Right lobe of liver (tissue), 6 donors: Measurements from ENCODE around the gene NBPF11. TPM values are rescaled to one million over a fixed set of nuclear protein-coding genes. Genes with fewer than 3 reads are reported as not detected.
"Not testable (repeated sequence)": the region's sequence is repeated elsewhere in the genome, so short reads cannot be mapped to it uniquely, and the experiment has no call there.

ENCODE experiments used
- ATAC-seq, 4 donors: fragments of 200-7000 bp; cut with Tn5 transposase; one replicate each; pipeline ENCODE4 v1.9.1; 2020; ENCODE audit warnings: mild to moderate bottlenecking in 4 of 4, moderate library complexity in 4 of 4
- DNase-seq, 3 donors: peaks; one replicate each; pipeline ENCODE4 v3.0.0-alpha.2; 2020
- H3K27ac ChIP-seq, 3 donors: fragments of 200-600 bp; one replicate each; pipeline ENCODE4 v1.8.0; 2022
- H3K27me3 ChIP-seq, 2 donors: fragments of 200-600 bp; one replicate each; pipeline ENCODE4 v1.8.0; 2022
- H3K36me3 ChIP-seq, 4 donors: fragments of 200-600 bp; sonication (generic) in 1 of 4; one replicate each; pipeline versions ENCODE4 v1.5.1 to v1.8.0; 2017 to 2022; ENCODE audit warnings: control low read depth in 1 of 4
- H3K4me1 ChIP-seq, 4 donors: fragments of 200-600 bp; sonication (generic) in 1 of 4; one replicate each; pipeline versions ENCODE4 v1.5.1 to v1.8.0; 2017 to 2022; ENCODE audit warnings: control low read depth in 1 of 4
- H3K4me3 ChIP-seq, 3 donors: fragments of 200-600 bp; one replicate each; pipeline ENCODE4 v1.8.0; 2022
- H3K9me3 ChIP-seq, 4 donors: fragments of 200-600 bp; sonication (generic) in 1 of 4; one replicate each; pipeline versions ENCODE4 v1.5.1 to v1.8.0; 2017 to 2022; ENCODE audit warnings: control low read depth in 1 of 4
- POLR2A ChIP-seq: fragments of 450-650 bp; IDR thresholded peaks from one replicate; pipeline ENCODE4 v1.6.1; 2017; ENCODE audit warnings: antibody characterized with exemption, mild to moderate bottlenecking
- WGBS: methylation state at CpG from one replicate; pipeline ENCODE4 v1.1.6; 2018; ENCODE audit warnings: low coverage, low lambda C conversion rate; ENCODE audit not compliant: insufficient coverage; ENCODE audit errors: missing lambda C conversion rate; 5-methylcytosine and 5-hydroxymethylcytosine counted together
- intact Hi-C, 2 donors: fragments of 100-400 bp; cut with DNase I; formaldehyde crosslinking; loops; one replicate each; pipeline versions ENCODE4 v1.11.2 to v1.14.1; 2022
- long read RNA-seq: library from polyadenylated mRNA; unstranded; transcript quantifications from one replicate; pipeline ENCODE4 v2.0.0, GENCODE V29; 2019
- total RNA-seq, 6 experiments: library from RNA; depleted of rRNA in 2 of 6; stranded (reverse); fragments of >200 nt in 2 of 6; fragmentation: NEBNext Ultra II Directional in 3 of 6; extraction: Animal tissue kit (Norgen Biotek cat#: 25700) in 3 of 6; gene quantifications; one replicate each; pipeline versions ENCODE4 v1.1.0 to v1.2.4, GENCODE V29; 2016 to 2023
- donor health status: DM: no; HTN: yes; CAD: no.
- donor health status: DM: no; HTN: no; CAD: no.
- donor health status: DM: no; HTN: no; CAD: no.
- donor health status: DM: no; HTN: yes; CAD: no.
- donor health status: DM: no; HTN: yes; CAD: no.

NBPF11 gene
- total RNA-seq = 10 to 100 TPM in 3 of 6 experiments, 1 to 10 TPM in 3; 4.7 to 11.1 (median 8.4) TPM
- long read RNA-seq = 0 reads

GRCh38 chr1:148151911-148152656, at the start of gene NBPF11:
NBPF11 (minus strand) TSS chr1:148152281; CDS start chr1:148127003, 25,278 bp downstream.
- Histone ChIP-seq H3K27ac (peak within 1 kb of the TSS; percentile 83 to 95 (median 93)), H3K4me3 (peak within 1 kb of the TSS; percentile 70 to 79 (median 77))
- intact Hi-C loops, H3K9me3 ChIP-seq, H3K4me1 ChIP-seq, H3K27me3 ChIP-seq, H3K36me3 ChIP-seq: not testable (repeated sequence)
- DNase-seq (peak; percentile 91 to 94 (median 93)), ATAC-seq (peak; percentile 85 to 97 (median 92))
- WGBS = 1% methylated on average over 16 of the region's 45 CpGs
- peak; percentile 71 for TF ChIP-seq POLR2A

GRCh38 chr1:148197396-148197795, 45.3 kb upstream of the NBPF11 start:
- H3K27me3 ChIP-seq, H3K36me3 ChIP-seq, H3K4me1 ChIP-seq, H3K9me3 ChIP-seq, DNase-seq, intact Hi-C loops, H3K4me3 ChIP-seq, H3K27ac ChIP-seq: not testable (repeated sequence)
- ATAC-seq = peak; percentile 85 to 100 (median 90)
- WGBS = no CpG with 5 or more reads among the region's 3 CpGs

- H3K9me3 ChIP-seq, H3K27ac ChIP-seq, H3K27me3 ChIP-seq, H3K4me3 ChIP-seq, ATAC-seq, intact Hi-C loops, H3K36me3 ChIP-seq, H3K4me1 ChIP-seq, DNase-seq: not testable (repeated sequence)
- no CpG with 5 or more reads among the region's 1 CpG for WGBS
Observed at GRCh38 chr1:148196949-148197348, 44.9 kb upstream of the NBPF11 start.

GRCh38 chr1:148195115-148195514, 43.0 kb upstream of the NBPF11 start:
- DNase-seq, H3K4me3 ChIP-seq, H3K9me3 ChIP-seq, H3K27me3 ChIP-seq, ATAC-seq, H3K27ac ChIP-seq, H3K4me1 ChIP-seq, H3K36me3 ChIP-seq, intact Hi-C loops: not testable (repeated sequence)
- 65% methylated on average over 1 of the region's 2 CpGs for WGBS

- H3K9me3 ChIP-seq, H3K4me3 ChIP-seq, H3K27me3 ChIP-seq, H3K4me1 ChIP-seq, DNase-seq, intact Hi-C loops, ATAC-seq, H3K27ac ChIP-seq, H3K36me3 ChIP-seq: not testable (repeated sequence)
Observed at GRCh38 chr1:148188768-148189167, 36.7 kb upstream of the NBPF11 start.

- H3K27me3 ChIP-seq, intact Hi-C loops, H3K27ac ChIP-seq, H3K4me3 ChIP-seq, DNase-seq, H3K9me3 ChIP-seq, H3K36me3 ChIP-seq, H3K4me1 ChIP-seq: not testable (repeated sequence)
- ATAC-seq = peak; percentile 48 to 79 (median 61)
Observed at GRCh38 chr1:148178682-148179081, 26.6 kb upstream of the NBPF11 start.

GRCh38 chr1:148175414-148175813, 23.3 kb upstream of the NBPF11 start:
- H3K27me3 ChIP-seq, H3K27ac ChIP-seq, H3K9me3 ChIP-seq, ATAC-seq, H3K4me1 ChIP-seq, DNase-seq, H3K36me3 ChIP-seq, H3K4me3 ChIP-seq, intact Hi-C loops: not testable (repeated sequence)
- WGBS = 71% methylated on average over 2 of the region's 2 CpGs

GRCh38 chr1:148171995-148172394, 19.9 kb upstream of the NBPF11 start:
- H3K9me3 ChIP-seq, H3K27ac ChIP-seq, H3K4me3 ChIP-seq, DNase-seq, H3K36me3 ChIP-seq, intact Hi-C loops, H3K27me3 ChIP-seq, ATAC-seq, H3K4me1 ChIP-seq: not testable (repeated sequence)
